PC-9 (cell line): ENCODE measurements around the gene CGB1. TPM values are rescaled to one million over a fixed set of nuclear protein-coding genes. Genes with fewer than 3 reads are reported as not detected.

Experiments used
- BruUV-seq: library from RNA; stranded (reverse); fragments of 400-500 nt; replicated peaks from 2 replicates; lab custom pipeline; 2021; lab: Mats Ljungman, UMichigan
- CTCF ChIA-PET: fragments of 300-600 bp; sonication (Branson Sonifier 250); formaldehyde crosslinking; loops from one replicate; lab custom pipeline; 2022; ENCODE audit warnings: antibody characterized with exemption; lab: Charles Lee
- POLR2A ChIA-PET: fragments of 300-600 bp; sonication (Branson Sonifier 250); formaldehyde crosslinking; loops from one replicate; lab custom pipeline; 2022; ENCODE audit warnings: antibody characterized with exemption; ENCODE audit not compliant: unreplicated experiment; lab: Charles Lee
- DNase-seq, 2 experiments: peaks; one replicate each; pipeline versions ENCODE4 v3.0.0 to v3.0.0-alpha.2; 2015 to 2022; ENCODE audit warnings: mixed read lengths in 1 of 2
- H2AFZ ChIP-seq: fragments of 200-600 bp; sonication (generic); 2 replicates; pipeline ENCODE4 v1.8.1; 2017; ENCODE audit warnings: antibody characterized with exemption
- H3F3A ChIP-seq: fragments of 200-600 bp; sonication (generic); 2 replicates; pipeline ENCODE4 v1.8.1; 2017; ENCODE audit warnings: antibody characterized with exemption, mild to moderate bottlenecking, low read depth; ENCODE audit not compliant: insufficient read depth
- H3K27ac ChIP-seq: fragments of 200-600 bp; sonication (generic); 2 replicates; pipeline ENCODE4 v1.6.1; 2016; ENCODE audit warnings: mixed run types
- H3K27me3 ChIP-seq: fragments of 200-600 bp; sonication (generic); 2 replicates; pipeline ENCODE4 v1.6.1; 2016; ENCODE audit warnings: low read depth, mixed run types; ENCODE audit not compliant: insufficient read depth
- H3K36me3 ChIP-seq: fragments of 200-600 bp; sonication (generic); 2 replicates; pipeline ENCODE4 v1.6.1; 2016; ENCODE audit warnings: low read depth, mixed run types
- H3K4me1 ChIP-seq: fragments of 200-600 bp; sonication (generic); replicated peaks from 2 replicates; pipeline ENCODE4 v1.6.1; 2016; ENCODE audit warnings: mixed run types; ENCODE audit not compliant: insufficient read depth
- H3K4me2 ChIP-seq: fragments of 200-600 bp; sonication (generic); 2 replicates; pipeline ENCODE4 v1.6.1; 2017; ENCODE audit warnings: mixed run types
- H3K4me3 ChIP-seq: fragments of 200-600 bp; sonication (generic); 2 replicates; pipeline ENCODE4 v1.6.1; 2016; ENCODE audit warnings: mixed run types
- H3K79me2 ChIP-seq: fragments of 200-600 bp; sonication (generic); 2 replicates; pipeline ENCODE4 v1.6.1; 2017; ENCODE audit warnings: low read depth, mixed run types
- H3K9me2 ChIP-seq: fragments of 200-600 bp; sonication (generic); 2 replicates; pipeline ENCODE4 v1.8.1; 2017; ENCODE audit warnings: mild to moderate bottlenecking; ENCODE audit not compliant: insufficient read depth
- H3K9me3 ChIP-seq: fragments of 200-600 bp; sonication (generic); 2 replicates; pipeline ENCODE4 v1.8.1; 2016; ENCODE audit warnings: low read depth; ENCODE audit not compliant: insufficient read depth
- H4K20me1 ChIP-seq: fragments of 200-600 bp; sonication (generic); 2 replicates; pipeline ENCODE4 v1.8.1; 2017; ENCODE audit not compliant: insufficient read depth
- CTCF ChIP-seq: fragments of 200-600 bp; sonication (generic); conservative IDR thresholded peaks from 2 replicates; pipeline ENCODE4 v1.6.1; 2017; ENCODE audit warnings: mixed run types, antibody characterized with exemption, mild to moderate bottlenecking, moderate library complexity
- EZH2 ChIP-seq: fragments of 200-600 bp; sonication (generic); IDR thresholded peaks from 2 replicates; pipeline ENCODE4 v1.8.0; 2017; ENCODE audit warnings: antibody characterized with exemption, low read depth
- intact Hi-C: fragments of 100-400 bp; cut with micrococcal nuclease; formaldehyde crosslinking; loops from one replicate; pipeline ENCODE4 v1.10.0; 2022; ENCODE audit not compliant: unreplicated experiment
- total RNA-seq: library from RNA; stranded (reverse); gene quantifications from 2 replicates; pipeline ENCODE4 v1.2.3, GENCODE V29; 2021

CGB1 gene
- total RNA-seq, 1 experiment from 2014 or later, result 0.83 TPM

GRCh38 chr19:49071860-49072547 is 35.3 kb upstream of the CGB1 start:
- Histone ChIP-seq H3K36me3 (no peaks in the 10 kb centered on the region), H3K4me2 (no peak overlapping the region), H3K79me2 (no peaks in the 10 kb centered on the region), H3F3A (peaks cover 16% of the 10 kb centered on the region; the same call in 1 of the 2 replicates), H3K9me3 (no peaks in the 10 kb centered on the region), H3K9me2 (no peaks in the 10 kb centered on the region), H3K4me3 (no peak overlapping the region), H2AFZ (no peak overlapping the region), H3K27me3 (peaks cover 30% of the 10 kb centered on the region), H3K4me1 (peaks cover 10% of the 10 kb centered on the region; the same call in 1 of the 2 replicates), H4K20me1 (no peaks in the 10 kb centered on the region), H3K27ac (no peak overlapping the region)
- intact Hi-C loops, result no loop called here
- TF ChIP-seq CTCF, result no peak
- no peak for TF ChIP-seq EZH2
- no peak for DNase-seq
- ChIA-PET CTCF (no interaction called here), POLR2A (no interaction called here)
- BruUV-seq, result no TSS peak

- Histone ChIP-seq H3F3A (peaks cover 19% of the 10 kb centered on the region; the same call in 1 of the 2 replicates), H4K20me1 (no peaks in the 10 kb centered on the region), H3K36me3 (no peaks in the 10 kb centered on the region), H3K79me2 (no peaks in the 10 kb centered on the region), H3K9me3 (no peaks in the 10 kb centered on the region), H3K4me1 (peaks cover 10% of the 10 kb centered on the region; the same call in 1 of the 2 replicates), H3K4me3 (no peak overlapping the region), H2AFZ (no peak overlapping the region), H3K4me2 (no peak overlapping the region), H3K27me3 (peaks cover 41% of the 10 kb centered on the region), H3K9me2 (no peaks in the 10 kb centered on the region), H3K27ac (no peak overlapping the region)
- no peak for TF ChIP-seq EZH2
- no peak for TF ChIP-seq CTCF
- BruUV-seq, result no TSS peak
- CTCF ChIA-PET, result no interaction called here
- POLR2A ChIA-PET, result interaction anchor here (0.6 kb wide), 1 partner anchor 77 kb away, joined by 7 read pairs; the partner anchor contains the start of gene RUVBL2
- no peak for DNase-seq
- intact Hi-C loops, result no loop called here
Measured at GRCh38 chr19:49070416-49070815, 33.7 kb upstream of the CGB1 start.

- Histone ChIP-seq H3K9me3 (no peaks in the 10 kb centered on the region), H3K27ac (no peak overlapping the region), H3K27me3 (peaks cover 41% of the 10 kb centered on the region), H4K20me1 (no peaks in the 10 kb centered on the region), H3K79me2 (no peaks in the 10 kb centered on the region), H3K4me3 (no peak overlapping the region), H3F3A (peaks cover 21% of the 10 kb centered on the region; the same call in 1 of the 2 replicates), H2AFZ (no peak overlapping the region), H3K4me1 (peaks cover 11% of the 10 kb centered on the region), H3K4me2 (no peak overlapping the region), H3K36me3 (no peaks in the 10 kb centered on the region), H3K9me2 (no peaks in the 10 kb centered on the region)
- intact Hi-C loops, result no loop called here
- TF ChIP-seq EZH2, result no peak
- TF ChIP-seq CTCF, result no peak
- DNase-seq, result no peak
- CTCF ChIA-PET, result interaction anchor here (0.6 kb wide), 1 partner anchor 330 kb away, joined by 4 read pairs; no protein-coding TSS in a partner anchor
- POLR2A ChIA-PET, result no interaction called here
- BruUV-seq, result no TSS peak
Measured at GRCh38 chr19:49069026-49069425, 32.3 kb upstream of the CGB1 start.
